ENCODE results near the gene LRRC38. TPM values are rescaled to one million over a fixed set of nuclear protein-coding genes. Genes with fewer than 3 reads are reported as not detected.

LRRC38 gene
- total RNA-seq, 4 donors from 2014 or later: 0.17 TPM; not detected in 3

- peaks cover 0 to 91% (median 15%) of the 10 kb centered on the region in 4 donors for H3K27me3 ChIP-seq
- H3K4me1 ChIP-seq: peaks cover 0 to 17% (median 7%) of the 10 kb centered on the region in 4 donors
- intact Hi-C loops (cut with DNase I): no loop called here
- H3K4me3 ChIP-seq: no peak overlapping the region
- 52% methylated on average over 4 of the region's 5 CpGs for WGBS
- no peak for TF ChIP-seq POLR2A (IDR thresholded peaks at IDR 0.05; ENCODE audit: low read depth)
- TF ChIP-seq, protein P1, sequence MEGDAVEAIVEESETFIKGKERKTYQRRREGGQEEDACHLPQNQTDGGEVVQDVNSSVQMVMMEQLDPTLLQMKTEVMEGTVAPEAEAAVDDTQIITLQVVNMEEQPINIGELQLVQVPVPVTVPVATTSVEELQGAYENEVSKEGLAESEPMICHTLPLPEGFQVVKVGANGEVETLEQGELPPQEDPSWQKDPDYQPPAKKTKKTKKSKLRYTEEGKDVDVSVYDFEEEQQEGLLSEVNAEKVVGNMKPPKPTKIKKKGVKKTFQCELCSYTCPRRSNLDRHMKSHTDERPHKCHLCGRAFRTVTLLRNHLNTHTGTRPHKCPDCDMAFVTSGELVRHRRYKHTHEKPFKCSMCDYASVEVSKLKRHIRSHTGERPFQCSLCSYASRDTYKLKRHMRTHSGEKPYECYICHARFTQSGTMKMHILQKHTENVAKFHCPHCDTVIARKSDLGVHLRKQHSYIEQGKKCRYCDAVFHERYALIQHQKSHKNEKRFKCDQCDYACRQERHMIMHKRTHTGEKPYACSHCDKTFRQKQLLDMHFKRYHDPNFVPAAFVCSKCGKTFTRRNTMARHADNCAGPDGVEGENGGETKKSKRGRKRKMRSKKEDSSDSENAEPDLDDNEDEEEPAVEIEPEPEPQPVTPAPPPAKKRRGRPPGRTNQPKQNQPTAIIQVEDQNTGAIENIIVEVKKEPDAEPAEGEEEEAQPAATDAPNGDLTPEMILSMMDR (IDR thresholded peaks at IDR 0.05): no peak
- TF ChIP-seq POLR2AphosphoS5 (IDR thresholded peaks at IDR 0.05): no peak
- no peak overlapping the region for H3K27ac ChIP-seq (replicated peaks in 1 of 4)
- peaks cover 0 to 9% (median 8%) of the 10 kb centered on the region in 4 donors for H3K9me3 ChIP-seq
- H3K36me3 ChIP-seq: no peaks in the 10 kb centered on the region
- no peak for DNase-seq (ENCODE audit: extremely low spot score)
Measured at GRCh38 chr1:13514821-13515220, 1.0 kb upstream of the LRRC38 start.

DNA sequence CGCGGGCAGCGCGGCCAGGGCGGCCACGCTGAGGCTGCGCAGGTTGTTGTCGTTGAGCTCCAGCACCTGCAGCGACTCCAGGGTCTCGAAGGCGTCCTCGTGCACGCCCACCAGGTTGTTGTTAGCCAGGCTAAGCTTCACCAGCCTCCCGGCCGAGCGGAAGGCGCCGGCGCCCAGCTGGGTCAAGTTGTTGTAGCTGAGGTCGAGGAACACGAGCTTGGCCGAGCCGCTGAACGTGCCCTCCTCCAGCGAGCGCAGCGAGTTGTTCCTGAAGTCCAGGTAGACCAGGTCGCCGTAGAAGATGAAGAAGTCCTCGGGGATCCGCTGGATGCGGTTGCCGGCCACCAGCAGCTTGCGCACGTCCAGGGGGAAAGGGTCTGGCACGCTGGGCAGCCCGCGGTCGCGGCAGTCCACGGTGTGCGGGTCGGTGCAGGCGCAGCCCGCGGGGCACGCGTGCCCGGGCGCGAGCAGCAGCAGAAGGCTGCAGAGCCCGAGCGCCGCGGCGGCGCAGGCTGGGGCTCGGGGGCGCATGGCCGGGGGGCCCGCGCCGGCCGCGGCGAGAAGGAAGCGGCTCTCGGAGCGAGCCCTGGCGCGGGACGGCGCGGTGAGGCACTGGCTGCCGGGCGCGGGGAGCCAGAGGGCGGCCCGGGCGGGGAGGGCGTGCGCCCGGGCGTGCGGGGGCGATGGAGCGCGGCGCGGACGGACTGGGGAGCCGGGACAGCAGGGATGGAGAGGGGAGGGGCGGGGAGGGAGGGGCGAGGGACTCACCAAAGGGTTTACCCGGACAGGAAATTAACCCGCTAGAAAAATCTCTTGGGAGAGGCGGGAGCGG, 524 bp downstream of the LRRC38 start:
- Histone ChIP-seq H3K4me3 (peak overlapping the region in 1 of 4 donors; percentile 5), H3K27me3 (peaks cover 0 to 88% (median 14%) of the 10 kb centered on the region in 4 donors), H3K9me3 (no peaks in the 10 kb centered on the region), H3K4me1 (peaks cover 0 to 17% (median 7%) of the 10 kb centered on the region in 4 donors), H3K36me3 (no peaks in the 10 kb centered on the region), H3K27ac (replicated peaks in 1 of 4) (no peak overlapping the region)
- intact Hi-C loops (cut with DNase I): no loop called here
- no peak for TF ChIP-seq POLR2AphosphoS5 (IDR thresholded peaks at IDR 0.05)
- no peak for TF ChIP-seq EP300 (IDR thresholded peaks at IDR 0.05)
- TF ChIP-seq, protein P1 (IDR thresholded peaks at IDR 0.05): no peak
- TF ChIP-seq POLR2A (IDR thresholded peaks at IDR 0.05; ENCODE audit: low read depth): no peak
- DNase-seq (ENCODE audit: extremely low spot score): no peak
- 0% methylated on average over 20 of the region's 98 CpGs for WGBS

DNA sequence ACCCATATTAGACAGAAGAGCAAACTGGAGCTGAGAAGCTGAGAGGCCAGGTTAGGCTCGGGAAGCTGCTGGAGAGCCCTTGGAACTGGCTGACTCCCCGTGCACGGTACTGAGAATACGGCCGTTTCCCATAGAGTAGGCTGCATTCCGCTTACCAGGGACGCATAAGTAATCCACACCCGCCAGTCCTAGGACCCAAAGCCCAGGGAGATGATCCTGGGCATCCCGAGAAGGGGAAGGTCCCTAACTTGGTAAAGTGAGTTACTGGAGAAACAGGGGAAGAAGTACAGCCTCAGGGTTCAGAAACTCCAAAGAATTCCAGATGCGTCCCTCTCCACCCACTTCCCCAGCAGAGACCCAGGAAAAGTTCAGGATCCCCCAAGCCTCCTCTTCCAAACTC, 1.3 kb downstream of the LRRC38 start:
- Histone ChIP-seq H3K9me3 (no peaks in the 10 kb centered on the region), H3K36me3 (no peaks in the 10 kb centered on the region), H3K4me1 (peaks cover 0 to 17% (median 7%) of the 10 kb centered on the region in 4 donors), H3K27me3 (peaks cover 0 to 85% (median 11%) of the 10 kb centered on the region in 4 donors), H3K27ac (replicated peaks in 1 of 4) (no peak overlapping the region), H3K4me3 (no peak overlapping the region)
- no peak for TF ChIP-seq EP300 (IDR thresholded peaks at IDR 0.05)
- no peak for TF ChIP-seq POLR2A (IDR thresholded peaks at IDR 0.05; ENCODE audit: low read depth)
- no peak for TF ChIP-seq POLR2AphosphoS5 (IDR thresholded peaks at IDR 0.05)
- TF ChIP-seq, protein P1 (IDR thresholded peaks at IDR 0.05): no peak
- 10% methylated on average over 9 of the region's 10 CpGs for WGBS
- DNase-seq (ENCODE audit: extremely low spot score): no peak
- intact Hi-C loops (cut with DNase I): no loop called here

- no peaks in the 10 kb centered on the region for H3K36me3 ChIP-seq
- WGBS: 61% methylated on average over 6 of the region's 6 CpGs
- intact Hi-C loops (cut with DNase I): no loop called here
- DNase-seq (ENCODE audit: extremely low spot score): no peak
- H3K4me1 ChIP-seq: peaks cover 0 to 17% (median 7%) of the 10 kb centered on the region in 4 donors
- TF ChIP-seq POLR2AphosphoS5 (IDR thresholded peaks at IDR 0.05) (no peak), EP300 (IDR thresholded peaks at IDR 0.05) (no peak), POLR2A (IDR thresholded peaks at IDR 0.05; ENCODE audit: low read depth) (no peak)
- TF ChIP-seq, protein P1 (IDR thresholded peaks at IDR 0.05): no peak
- no peak overlapping the region for H3K4me3 ChIP-seq
- no peak overlapping the region for H3K27ac ChIP-seq (replicated peaks in 1 of 4)
- peaks cover 0 to 90% (median 7%) of the 10 kb centered on the region in 4 donors for H3K27me3 ChIP-seq
- H3K9me3 ChIP-seq: no peaks in the 10 kb centered on the region
Measured at GRCh38 chr1:13510499-13510898, 3.3 kb downstream of the LRRC38 start.
